GM06990 (cell line): ENCODE results near the gene JAK1.

ENCODE experiments used
- DNase-seq: peaks from one replicate; pipeline ENCODE4 v3.0.0-alpha.2; 2011; ENCODE audit not compliant: insufficient read length; ENCODE audit errors: extremely low read depth
- H3K27me3 ChIP-seq: replicated peaks from 2 replicates; pipeline ENCODE4 v1.6.0; 2011; ENCODE audit warnings: low read length; ENCODE audit not compliant: control insufficient read depth, insufficient read depth
- H3K36me3 ChIP-seq: 2 replicates; pipeline ENCODE4 v1.5.1; 2011; ENCODE audit warnings: low read length; ENCODE audit not compliant: control insufficient read depth, insufficient read depth
- H3K4me3 ChIP-seq: replicated peaks from 2 replicates; pipeline ENCODE4 v1.5.1; 2011; ENCODE audit warnings: low read depth, mild to moderate bottlenecking, control low read depth, low read length
- CTCF ChIP-seq: IDR thresholded peaks from 2 replicates; pipeline ENCODE4 v1.5.1; 2011; ENCODE audit warnings: low read length, control low read depth, mild to moderate bottlenecking, inconsistent platforms; ENCODE audit not compliant: insufficient read depth, poor library complexity, severe bottlenecking

Gene JAK1

DNA sequence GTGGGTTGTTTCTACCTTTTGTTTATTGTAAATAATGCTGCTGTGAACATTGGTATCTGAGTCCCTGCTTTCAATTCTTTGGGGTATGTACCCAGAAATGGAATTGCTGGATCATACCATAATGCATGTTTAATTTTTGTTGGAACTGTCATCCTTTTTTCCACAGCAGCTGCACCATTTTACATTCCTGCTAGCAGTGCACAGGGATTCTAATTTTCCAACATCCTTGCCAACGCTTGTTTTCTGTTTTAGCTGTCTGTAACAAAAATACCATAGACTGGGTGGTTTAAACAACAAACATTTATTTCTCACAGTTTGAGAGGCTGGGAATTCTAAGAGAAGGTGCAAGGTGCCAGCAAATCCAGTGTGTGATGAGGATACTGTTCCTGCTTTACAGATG, 156.3 kb downstream of the JAK1 start:
- H3K4me3 ChIP-seq = no peak overlapping the region
- H3K36me3 ChIP-seq = no peaks in the 10 kb centered on the region
- DNase-seq = no peak
- no peak for TF ChIP-seq CTCF
- no peaks in the 10 kb centered on the region for H3K27me3 ChIP-seq

DNA sequence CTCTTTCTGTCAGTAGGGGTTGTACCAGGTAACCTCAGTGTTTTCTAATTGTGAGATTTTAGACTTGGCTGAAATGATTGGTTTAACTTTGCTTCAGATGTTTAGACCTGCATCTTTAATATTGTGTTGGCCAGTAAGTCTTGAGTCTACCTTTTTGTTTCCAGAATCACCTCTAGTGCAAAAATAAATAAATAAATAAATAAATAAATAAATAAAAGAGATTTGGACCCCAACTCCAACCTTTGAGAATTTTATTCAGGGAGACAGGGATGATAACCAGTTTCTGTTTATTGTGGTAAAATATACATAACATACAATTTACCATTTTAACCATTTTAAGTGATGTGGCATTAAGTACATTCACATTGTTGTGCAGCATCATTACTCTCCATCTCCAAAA, 157.0 kb downstream of the JAK1 start:
- Histone ChIP-seq H3K27me3 (no peaks in the 10 kb centered on the region), H3K4me3 (no peak overlapping the region), H3K36me3 (no peaks in the 10 kb centered on the region)
- TF ChIP-seq CTCF = no peak
- DNase-seq = no peak

DNA sequence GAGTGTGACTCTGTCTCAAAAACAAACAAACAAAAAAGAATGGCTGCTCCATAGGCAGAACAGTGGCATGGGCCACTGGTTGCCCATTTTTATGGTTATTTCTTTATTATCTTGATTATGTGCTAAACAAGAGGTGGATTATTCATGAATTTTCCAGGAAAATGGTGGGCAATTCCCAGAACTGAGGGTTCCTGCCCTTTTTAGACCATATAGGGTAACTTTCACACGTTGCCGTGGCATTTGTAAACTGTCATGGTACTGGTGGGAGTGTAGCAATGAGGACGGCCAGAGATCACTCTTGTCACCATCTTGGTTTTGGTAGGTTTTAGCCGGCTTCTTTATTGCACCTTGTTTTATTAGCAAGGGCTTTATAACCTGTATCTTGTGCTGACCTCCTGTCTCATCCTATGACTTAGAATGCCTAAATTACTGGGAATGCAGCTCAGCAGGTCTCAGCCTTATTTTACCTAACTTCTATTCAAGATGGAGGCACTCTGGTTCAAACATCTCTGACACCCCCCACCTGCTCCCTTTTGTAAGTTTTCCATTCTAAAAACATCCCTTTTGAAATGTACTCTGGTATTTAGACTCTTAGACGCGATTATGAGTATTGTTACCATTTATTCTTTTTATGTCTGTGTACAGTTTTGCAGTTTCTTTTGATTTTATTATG, 164.4 kb downstream of the JAK1 start:
- Histone ChIP-seq H3K27me3 (no peaks in the 10 kb centered on the region), H3K36me3 (no peaks in the 10 kb centered on the region), H3K4me3 (no peak overlapping the region)
- TF ChIP-seq CTCF = no peak
- no peak for DNase-seq

DNA sequence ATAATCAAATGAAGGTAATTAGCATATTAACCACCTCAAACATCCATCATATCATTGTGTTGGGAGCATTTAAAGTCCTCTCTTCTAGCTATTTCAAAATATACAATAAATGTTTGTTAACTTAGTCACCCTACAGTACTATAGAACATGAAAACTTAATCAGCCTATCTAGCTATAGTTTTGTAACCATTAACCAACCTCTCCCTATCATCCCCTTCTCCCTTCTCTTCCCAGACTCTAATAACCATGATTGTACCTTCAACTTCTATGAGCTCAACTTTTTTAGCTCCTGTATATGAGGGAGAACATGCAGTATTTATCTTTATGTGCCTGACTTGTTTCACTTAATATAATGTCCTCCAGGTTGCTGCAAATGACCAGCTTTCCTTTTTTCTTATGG, 167.5 kb downstream of the JAK1 start:
- TF ChIP-seq CTCF = no peak
- Histone ChIP-seq H3K4me3 (no peak overlapping the region), H3K36me3 (no peaks in the 10 kb centered on the region), H3K27me3 (no peaks in the 10 kb centered on the region)
- no peak for DNase-seq

GRCh38 chr1:64790832-64791487, 175.4 kb downstream of the JAK1 start:
- Histone ChIP-seq H3K4me3 (no peak overlapping the region), H3K27me3 (no peaks in the 10 kb centered on the region), H3K36me3 (no peaks in the 10 kb centered on the region)
- DNase-seq = no peak
- no peak for TF ChIP-seq CTCF
